LNCAP (cell line): Measurements from ENCODE around the gene SIK2.

Source experiments
- CTCF ChIP-seq: fragments of 450-650 bp; IDR thresholded peaks from 2 replicates; pipeline ENCODE4 v1.5.1; 2017; ENCODE audit warnings: mild to moderate bottlenecking

SIK2 gene

GRCh38 chr11:111572581-111572980 is 29.7 kb upstream of the SIK2 start:
- no peak for TF ChIP-seq CTCF

- no peak for TF ChIP-seq CTCF
Observed at GRCh38 chr11:111573821-111574249, 28.4 kb upstream of the SIK2 start.

- no peak for TF ChIP-seq CTCF
Observed at GRCh38 chr11:111574373-111575225, 27.6 kb upstream of the SIK2 start.

- no peak for TF ChIP-seq CTCF
Observed at GRCh38 chr11:111575740-111576139, 26.5 kb upstream of the SIK2 start.

- no peak for TF ChIP-seq CTCF
Observed at GRCh38 chr11:111577821-111578220, 24.4 kb upstream of the SIK2 start.

- TF ChIP-seq CTCF = no peak
Observed at GRCh38 chr11:111581341-111581740, 20.9 kb upstream of the SIK2 start.

GRCh38 chr11:111582163-111582562 is 20.1 kb upstream of the SIK2 start:
- no peak for TF ChIP-seq CTCF

- TF ChIP-seq CTCF = no peak
Observed at GRCh38 chr11:111582881-111583280, 19.4 kb upstream of the SIK2 start.
